Upper lobe of left lung (tissue), 6 donors: ENCODE measurements around the gene HOGA1. TPM values are rescaled to one million over a fixed set of nuclear protein-coding genes. Genes with fewer than 3 reads are reported as not detected.
"Not testable (repeated sequence)": the region's sequence is repeated elsewhere in the genome, so short reads cannot be mapped to it uniquely, and the experiment has no call there.

Experiments
- ATAC-seq, 2 donors: fragments of 200-7000 bp; cut with Tn5 transposase; one replicate each; pipeline ENCODE4 v1.9.1; 2022; ENCODE audit warnings: mild to moderate bottlenecking in 2 of 2, moderate library complexity in 2 of 2; ENCODE audit not compliant: low FRiP score in 2 of 2
- DNase-seq, 2 donors: peaks; one replicate each; pipeline ENCODE4 v3.0.0-alpha.2; 2019 to 2020
- H3K27ac ChIP-seq, 4 donors: fragments of 200-600 bp; sonication (generic); one replicate each; pipeline ENCODE4 v1.5.1; 2016 to 2019
- H3K27me3 ChIP-seq, 4 donors: fragments of 200-600 bp; sonication (generic); one replicate each; pipeline ENCODE4 v1.5.1; 2017 to 2019
- H3K36me3 ChIP-seq, 4 donors: fragments of 200-600 bp; sonication (generic); one replicate each; pipeline ENCODE4 v1.5.1; 2016 to 2019
- H3K4me1 ChIP-seq, 4 donors: fragments of 200-600 bp; sonication (generic); one replicate each; pipeline ENCODE4 v1.5.1; 2018 to 2019
- H3K4me3 ChIP-seq, 4 donors: fragments of 200-600 bp; sonication (generic); one replicate each; pipeline ENCODE4 v1.5.1; 2017 to 2019; ENCODE audit warnings: mild to moderate bottlenecking in 2 of 4, moderate library complexity in 1 of 4
- H3K9me3 ChIP-seq, 4 donors: fragments of 200-600 bp; sonication (generic); one replicate each; pipeline ENCODE4 v1.5.1; 2018 to 2019
- CTCF ChIP-seq, 6 experiments: fragments of 450-650 bp in 4 of 6; fragments of 200-600 bp in 2 of 6; sonication (generic) in 2 of 6; IDR thresholded peaks; one replicate each; pipeline ENCODE4 v1.5.1; 2016 to 2019; ENCODE audit warnings: antibody characterized with exemption in 6 of 6
- EP300 ChIP-seq, 4 donors: sonication (generic); formaldehyde crosslinking; IDR thresholded peaks; one replicate each; pipeline ENCODE4 v1.5.1; 2017; ENCODE audit warnings: antibody characterized with exemption in 4 of 4, control low read depth in 2 of 4
- POLR2A ChIP-seq, 4 donors: fragments of 450-650 bp; IDR thresholded peaks; one replicate each; pipeline ENCODE4 v1.5.1; 2016 to 2017; ENCODE audit warnings: antibody characterized with exemption in 4 of 4, mild to moderate bottlenecking in 2 of 4
- POLR2AphosphoS5 ChIP-seq, 2 donors: sonication (generic); formaldehyde crosslinking; IDR thresholded peaks; one replicate each; pipeline ENCODE4 v1.5.1; 2017; ENCODE audit warnings: antibody characterized with exemption in 2 of 2
- WGBS, 2 donors: methylation state at CpG; one replicate each; pipeline ENCODE4 v1.1.5; 2017 to 2018; 5-methylcytosine and 5-hydroxymethylcytosine counted together
- total RNA-seq, 6 donors: library from RNA; depleted of rRNA in 4 of 6; stranded (reverse); fragments of >200 nt in 4 of 6; gene quantifications; one replicate each; pipeline versions ENCODE4 v1.1.0 to v1.2.1, GENCODE V29; 2016 to 2021
- donor health status: DM: no; HTN: no; CAD: no; lungs with moderate emphysema.
- donor health status: DM: no; HTN: yes; CAD: no; lungs with severe emphysema.

Gene HOGA1
- total RNA-seq, 6 donors from 2014 or later, result 0.39 to 4.2 (median 1.9) TPM

- ATAC-seq (no peak), DNase-seq (no peak)
- no peak for TF ChIP-seq CTCF (IDR thresholded peaks at IDR 0.05)
- WGBS, 2 donors, result 92 to 100% methylated on average over 1 to 6 of the region's 6 CpGs
- H3K27me3 ChIP-seq, result no peaks in the 10 kb centered on the region
- peaks cover 3 to 20% (median 9%) of the 10 kb centered on the region in 4 donors for H3K4me1 ChIP-seq
- H3K4me3 ChIP-seq, result no peak overlapping the region
- H3K27ac ChIP-seq, result peak overlapping the region in 3 of 4 donors; percentile 22 to 47 (median 30)
- peaks cover 6 to 14% (median 10%) of the 10 kb centered on the region in 4 donors for H3K36me3 ChIP-seq
- H3K9me3 ChIP-seq, result no peaks in the 10 kb centered on the region
These were observed 9.0 kb upstream of the HOGA1 start for GRCh38 chr10:97575127-97575668.

- ATAC-seq, H3K27ac ChIP-seq, H3K36me3 ChIP-seq, H3K9me3 ChIP-seq, H3K4me3 ChIP-seq, DNase-seq, H3K27me3 ChIP-seq: not testable (repeated sequence)
- H3K4me1 ChIP-seq, result peaks cover 3 to 20% (median 9%) of the 10 kb centered on the region in 4 donors
- 41 to 78% methylated on average over 5 of the region's 5 CpGs for WGBS, 2 donors
These were observed 7.7 kb upstream of the HOGA1 start for GRCh38 chr10:97576487-97576886.

- no peak for ATAC-seq
- H3K27ac ChIP-seq, result no peak overlapping the region
These were observed 6.5 kb upstream of the HOGA1 start for GRCh38 chr10:97577701-97578100.

GRCh38 chr10:97578171-97578844, 5.9 kb upstream of the HOGA1 start:
- Histone ChIP-seq H3K9me3 (no peaks in the 10 kb centered on the region), H3K27me3 (no peaks in the 10 kb centered on the region), H3K4me1 (peaks cover 0 to 8% (median 0%) of the 10 kb centered on the region in 4 donors), H3K36me3 (no peaks in the 10 kb centered on the region), H3K4me3 (no peak overlapping the region), H3K27ac (no peak overlapping the region)
- WGBS, 2 donors, result 67 to 81% methylated on average over 35 to 37 of the region's 40 CpGs
- ATAC-seq, result peak in 1 of 2 donors; percentile 24
- peak in 1 of 2 donors; percentile 60 for DNase-seq
- TF ChIP-seq POLR2AphosphoS5 (IDR thresholded peaks at IDR 0.05), result no peak
- TF ChIP-seq CTCF (IDR thresholded peaks at IDR 0.05), result no peak
- no peak for TF ChIP-seq EP300 (IDR thresholded peaks at IDR 0.05)
- TF ChIP-seq POLR2A (IDR thresholded peaks at IDR 0.05), result no peak

More at GRCh38 chr10:97577701-97578100, 6.5 kb upstream of the HOGA1 start:
- H3K27me3 ChIP-seq, result no peaks in the 10 kb centered on the region
- no peak overlapping the region for H3K4me3 ChIP-seq
- TF ChIP-seq POLR2AphosphoS5 (IDR thresholded peaks at IDR 0.05) (no peak), CTCF (IDR thresholded peaks at IDR 0.05) (no peak), POLR2A (IDR thresholded peaks at IDR 0.05) (no peak), EP300 (IDR thresholded peaks at IDR 0.05) (no peak)
- peaks cover 0 to 12% (median under 1%) of the 10 kb centered on the region in 4 donors for H3K4me1 ChIP-seq
- DNase-seq, result no peak
- H3K36me3 ChIP-seq, result no peaks in the 10 kb centered on the region
- no peaks in the 10 kb centered on the region for H3K9me3 ChIP-seq
- WGBS, 2 donors, result 86 to 92% methylated on average over 2 to 9 of the region's 9 CpGs

GRCh38 chr10:97580421-97581367, 3.5 kb upstream of the HOGA1 start:
- Histone ChIP-seq H3K9me3 (no peaks in the 10 kb centered on the region), H3K27ac (no peak overlapping the region), H3K36me3 (no peaks in the 10 kb centered on the region), H3K4me1 (peaks cover 0 to 6% (median 0%) of the 10 kb centered on the region in 4 donors), H3K27me3 (no peaks in the 10 kb centered on the region), H3K4me3 (no peak overlapping the region)
- DNase-seq (no peak), ATAC-seq (no peak)
- no peak for TF ChIP-seq POLR2AphosphoS5 (IDR thresholded peaks at IDR 0.05)
- TF ChIP-seq POLR2A (IDR thresholded peaks at IDR 0.05), result no peak
- TF ChIP-seq EP300 (IDR thresholded peaks at IDR 0.05), result no peak
- no peak for TF ChIP-seq CTCF (IDR thresholded peaks at IDR 0.05)
- WGBS, 2 donors, result 87 to 91% methylated on average over 9 of the region's 9 CpGs
